ENCODE measurements around the gene CDH23.

The CDH23 gene

GRCh38 chr10:71819441-71819861 lies 422.7 kb downstream of the CDH23 start:
- TF ChIP-seq CTCF (conservative IDR thresholded peaks at IDR 0.05), result no peak
- no peak overlapping the region for H3K27ac ChIP-seq

GRCh38 chr10:71819985-71820384 lies 423.3 kb downstream of the CDH23 start:
- no peak overlapping the region for H3K27ac ChIP-seq
- TF ChIP-seq CTCF (conservative IDR thresholded peaks at IDR 0.05), result no peak

DNA sequence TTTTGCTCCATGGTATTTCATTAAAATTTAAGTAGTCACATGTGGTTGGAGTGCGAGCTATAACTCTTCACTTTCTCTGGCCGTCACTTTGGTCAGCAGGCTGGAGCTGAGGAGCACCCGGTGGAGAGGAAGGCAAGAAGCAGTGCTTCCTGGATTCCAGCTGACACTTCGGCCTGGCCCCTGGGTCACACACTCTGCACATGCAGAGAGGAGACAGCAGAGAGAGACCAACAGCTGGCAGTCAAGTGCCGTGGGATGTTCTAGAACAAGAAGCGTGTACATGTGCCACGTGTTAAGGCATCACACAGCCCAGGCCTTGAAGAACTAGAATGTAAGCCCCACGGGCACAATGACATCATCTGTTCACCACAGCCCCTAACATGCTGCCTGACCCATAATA lies 424.2 kb downstream of the CDH23 start:
- TF ChIP-seq CTCF (conservative IDR thresholded peaks at IDR 0.05), result no peak
- H3K27ac ChIP-seq, result no peak overlapping the region

DNA sequence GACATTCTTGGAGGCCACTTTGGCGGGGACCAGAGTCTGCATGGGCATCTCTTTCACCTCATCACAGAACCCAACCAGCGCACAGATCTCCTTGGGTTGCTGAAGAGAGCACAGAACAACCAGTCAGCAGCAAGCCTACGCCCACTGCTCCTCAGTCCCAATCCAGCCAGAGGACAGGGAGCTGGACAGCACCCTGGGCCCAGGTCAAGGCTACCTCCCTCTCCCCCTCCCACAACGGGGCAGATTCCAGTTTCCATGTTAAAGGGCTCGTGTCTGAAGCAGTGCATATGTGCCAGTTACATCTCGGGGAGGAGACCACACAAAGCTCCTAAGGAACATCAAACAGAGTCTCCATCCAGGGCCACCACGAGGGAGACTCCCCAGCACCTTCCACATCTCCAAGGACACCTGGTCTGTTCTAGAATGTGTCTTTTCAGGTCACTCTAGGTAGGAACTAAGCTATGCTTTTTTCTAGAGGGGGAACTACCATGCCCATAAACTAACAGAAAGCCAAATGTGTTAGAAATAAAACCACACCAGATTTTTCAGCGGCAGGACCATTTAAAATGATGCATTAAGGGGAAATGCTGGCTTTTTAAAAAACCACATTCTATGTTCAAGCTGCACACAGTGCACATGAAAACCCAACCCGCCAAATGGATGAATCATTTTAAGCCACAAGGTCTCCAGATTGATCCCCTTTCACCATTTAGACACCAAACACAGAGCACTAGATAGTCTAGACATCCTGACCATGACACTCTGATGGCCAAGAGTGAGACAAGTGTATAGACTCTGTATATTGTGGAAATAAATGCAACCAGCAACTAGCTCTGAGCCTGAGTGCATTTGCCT lies 425.4 kb downstream of the CDH23 start:
- TF ChIP-seq CTCF (conservative IDR thresholded peaks at IDR 0.05), result no peak
- H3K27ac ChIP-seq, result no peak overlapping the region

- no peak overlapping the region for H3K27ac ChIP-seq
- TF ChIP-seq CTCF (conservative IDR thresholded peaks at IDR 0.05), result no peak
Measured at GRCh38 chr10:71823356-71823755, 426.6 kb downstream of the CDH23 start.

DNA sequence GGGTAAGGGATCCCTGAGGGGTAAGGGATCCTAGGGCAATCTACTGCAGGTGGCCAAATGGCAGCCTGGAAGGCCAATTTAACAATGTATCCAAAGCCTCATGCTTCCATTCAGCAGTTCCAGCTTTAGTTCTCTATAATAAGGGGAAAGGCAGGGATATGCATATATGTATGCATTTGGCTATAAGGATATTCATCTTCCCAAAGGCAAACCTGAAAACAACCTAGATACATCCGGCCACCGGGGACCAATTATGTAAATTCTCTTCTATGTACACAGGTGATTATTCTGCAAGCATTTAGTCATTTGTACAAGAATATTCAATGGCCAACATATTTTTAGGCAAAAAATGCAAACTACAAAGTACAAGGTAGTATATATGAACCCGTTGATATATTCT lies 427.6 kb downstream of the CDH23 start:
- no peak overlapping the region for H3K27ac ChIP-seq
- no peak for TF ChIP-seq CTCF (conservative IDR thresholded peaks at IDR 0.05)

DNA sequence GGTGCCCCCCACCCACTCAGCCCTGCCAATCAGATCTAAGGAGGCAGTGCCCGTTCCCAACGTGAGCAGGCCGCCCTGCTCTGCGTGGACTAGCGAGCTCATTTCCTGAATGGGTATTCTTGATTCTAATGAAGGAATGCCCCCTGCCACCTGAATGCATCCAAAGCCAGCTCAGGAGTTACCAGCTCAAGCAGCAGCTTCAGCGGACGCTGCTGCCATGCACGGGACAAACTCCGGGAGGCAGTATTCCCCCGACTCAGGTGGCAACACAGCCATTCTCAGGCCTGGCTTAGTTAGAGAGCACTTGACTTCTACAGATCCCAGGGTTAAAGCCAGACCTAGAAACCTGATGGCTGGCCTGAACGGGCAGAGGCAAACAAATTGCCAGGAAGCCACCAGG lies 428.5 kb downstream of the CDH23 start:
- TF ChIP-seq CTCF (conservative IDR thresholded peaks at IDR 0.05), result no peak
- no peak overlapping the region for H3K27ac ChIP-seq

Measured in VCaP (cell line).